T-cell (primary cell): ENCODE results near the gene TK2. TPM values are rescaled to one million over a fixed set of nuclear protein-coding genes. Genes with fewer than 3 reads are reported as not detected.

Experiments
- total RNA-seq, 35 experiments: library from RNA in 6 of 35; stranded (reverse) in 6 of 35; fragments of 120-200 nt in 1 of 35; gene quantifications; one replicate each; pipeline versions ENCODE4 v1.2.1 to v1.2.4 and lab custom pipeline; 2013 to 2026

Gene TK2
- total RNA-seq, 5 donors from 2014 or later (not counting 1 experiment from before 2014, with no cell fraction given), result 4.6 to 10.8 (median 8.4) TPM

Other genes with a start within 250 kb of the TK2 start
- gene CDH5, start 183.4 kb downstream of the TK2 start, total RNA-seq, result under 1 TPM in 2 of 5 donors, not detected in 3; 0.10 to 0.20 TPM
- not detected for gene BEAN1, start 122.8 kb downstream of the TK2 start, total RNA-seq
- gene CKLF, start 2.5 kb upstream of the TK2 start, total RNA-seq, result 10 to 100 TPM; 25.3 to 67.8 (median 58.3) TPM
- 10 to 100 TPM in 3 of 5 donors, 1 to 10 TPM in 1, under 1 TPM in 1; 0.95 to 12.9 (median 10.3) TPM for gene CMTM1, start 16.3 kb upstream of the TK2 start, total RNA-seq
- under 1 TPM in 2 of 5 donors, not detected in 3; 0.26 to 0.62 TPM for gene CMTM2, start 29.3 kb upstream of the TK2 start, total RNA-seq
- gene CMTM3, start 54.6 kb upstream of the TK2 start, total RNA-seq, result 10 to 100 TPM; 63.5 to 84.8 (median 75.4) TPM
- gene CMTM4, start 146.6 kb upstream of the TK2 start, total RNA-seq, result 1 to 10 TPM; 1.1 to 2.3 (median 1.8) TPM
- 10 to 100 TPM; 69.9 to 92.1 (median 81.3) TPM for gene DYNC1LI2, start 201.5 kb upstream of the TK2 start, total RNA-seq